CD4-positive, alpha-beta T cell treated with Interleukin-10 for 1 hour (primary cell): ENCODE results near the gene MATCAP1.

Experiments used
- DNase-seq: peaks from one replicate; pipeline ENCODE4 v3.0.0-alpha.2; 2020

The MATCAP1 gene

DNA sequence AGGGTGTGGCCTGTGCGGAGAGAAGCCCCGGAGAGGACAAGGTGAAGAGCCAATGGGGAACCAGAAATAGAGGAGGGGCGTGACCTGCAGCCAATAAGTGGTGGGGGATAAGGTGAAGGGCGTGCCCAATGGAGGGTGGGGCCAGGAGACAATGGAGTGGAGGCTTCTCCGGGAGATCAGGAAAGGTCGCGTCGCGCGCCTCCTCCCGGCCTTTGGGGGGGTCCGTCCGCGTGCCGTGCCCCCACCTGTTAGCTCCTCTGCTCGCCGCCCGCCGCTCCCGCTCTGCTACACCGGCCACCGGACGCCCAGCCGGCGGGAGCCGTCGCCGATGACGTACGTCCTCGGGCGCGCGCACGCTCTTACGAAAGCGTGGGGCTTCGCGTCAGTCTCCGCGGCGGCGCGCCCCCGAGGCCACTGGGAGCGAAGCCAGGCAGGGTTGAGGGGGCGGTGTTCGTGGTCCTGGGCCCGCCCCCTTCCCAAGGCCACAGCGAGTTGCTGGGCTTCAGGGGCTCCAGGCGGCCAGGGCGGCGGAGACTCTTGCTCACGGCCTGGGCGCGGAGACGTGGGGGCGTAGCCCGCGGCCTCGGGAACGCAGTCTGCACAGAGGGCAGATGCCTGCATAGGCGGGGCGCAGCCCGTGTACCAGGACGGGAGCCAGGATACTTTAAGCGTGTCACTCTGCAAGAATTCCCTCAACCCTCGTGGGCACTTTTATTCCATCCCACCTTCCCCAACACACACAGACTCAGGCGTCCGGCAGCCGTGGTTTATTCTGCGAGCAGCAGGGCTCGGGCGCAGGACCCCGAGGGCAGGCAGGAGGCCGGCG is at the start of gene MATCAP1:
Gene MATCAP1 (minus strand): TSS at position 337 of the 826 bp plus-strand sequence. CDS start 3,353 bp downstream, outside the sequence.
- DNase-seq = peak; percentile 98

DNA sequence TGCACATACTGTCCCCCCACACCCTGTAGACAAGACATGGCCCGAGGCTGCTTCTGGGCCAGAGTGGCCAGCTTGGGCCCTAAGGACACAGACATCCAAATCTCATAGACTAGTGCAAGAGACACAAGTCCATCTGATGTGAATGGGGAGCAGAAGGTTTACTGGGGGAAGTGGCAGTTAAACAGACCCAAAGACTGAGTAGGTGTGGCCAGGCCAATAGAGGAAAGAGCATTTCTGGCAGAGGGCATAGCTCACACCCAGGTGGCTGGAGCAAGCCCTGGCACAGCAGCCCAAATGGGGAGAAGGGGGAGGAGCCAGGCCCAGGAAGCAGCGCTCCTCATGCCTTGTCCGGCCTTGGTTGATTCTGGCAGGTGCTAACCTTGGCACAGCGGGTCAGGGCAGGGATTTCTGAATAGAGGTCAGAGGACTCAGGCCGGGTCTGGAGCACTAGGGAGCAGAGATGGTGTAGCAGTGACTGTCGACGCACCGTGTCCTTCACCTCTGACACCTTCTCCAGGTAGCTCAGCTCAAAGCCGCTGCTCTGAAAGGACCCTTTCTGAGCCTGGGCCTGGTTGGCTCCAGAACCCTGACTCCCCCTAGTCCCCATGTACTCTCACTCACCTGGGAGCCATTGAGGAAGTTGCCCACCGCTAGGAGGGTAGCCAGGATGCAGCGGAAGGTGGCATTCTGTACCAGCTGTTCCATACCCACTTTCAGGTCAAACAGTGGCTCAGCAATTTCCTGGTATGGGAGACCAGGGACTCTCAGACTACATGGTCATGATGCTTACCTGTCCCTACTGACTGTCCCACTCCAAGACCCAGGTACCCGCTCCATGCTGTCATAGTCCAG is 47.3 kb upstream of the MATCAP1 start:
- DNase-seq = no peak

DNA sequence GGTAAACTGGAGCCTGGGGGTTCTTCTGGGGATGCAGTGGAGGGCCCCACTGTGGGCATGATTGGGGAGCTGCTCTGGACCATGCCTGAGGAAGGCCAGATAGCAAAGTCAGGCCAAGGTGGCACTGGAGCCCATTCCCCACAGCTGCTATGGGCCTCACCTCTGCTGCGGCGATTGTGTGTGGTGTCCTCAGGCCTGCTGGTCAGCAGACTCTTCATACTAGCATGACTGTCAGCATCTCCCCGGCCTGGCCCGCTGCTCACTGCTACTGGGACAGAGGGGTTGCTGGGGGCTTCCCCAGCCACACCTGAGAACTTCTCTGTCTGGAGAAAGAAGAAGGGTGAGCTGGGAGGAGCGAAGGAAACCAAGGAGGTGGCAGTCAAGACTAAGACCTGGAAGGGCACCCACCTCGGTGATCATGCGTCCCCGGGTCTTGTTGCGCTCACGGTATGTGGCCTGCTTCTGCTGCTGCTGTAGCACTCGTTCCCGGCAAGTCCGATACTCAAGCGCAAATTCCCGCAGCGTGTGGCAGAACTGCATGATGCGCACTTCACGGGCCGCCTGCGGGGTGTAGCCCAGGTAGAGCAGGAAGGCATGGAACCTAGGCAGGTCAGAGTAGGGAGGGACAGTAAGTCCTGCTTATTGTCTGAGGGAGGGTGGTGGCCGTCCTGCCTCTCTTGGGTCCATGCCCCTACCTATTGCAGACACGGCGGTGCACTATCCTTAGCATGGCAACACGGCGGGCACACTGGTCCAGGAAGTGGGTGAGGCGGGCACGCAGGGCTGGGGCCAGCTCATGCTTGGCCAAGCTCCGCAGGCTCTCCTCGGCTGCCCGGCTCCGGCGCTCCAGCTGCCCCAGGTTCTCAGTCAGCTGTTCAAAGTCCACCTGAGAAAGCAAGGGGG is 46.4 kb upstream of the MATCAP1 start:
- DNase-seq = no peak

DNA sequence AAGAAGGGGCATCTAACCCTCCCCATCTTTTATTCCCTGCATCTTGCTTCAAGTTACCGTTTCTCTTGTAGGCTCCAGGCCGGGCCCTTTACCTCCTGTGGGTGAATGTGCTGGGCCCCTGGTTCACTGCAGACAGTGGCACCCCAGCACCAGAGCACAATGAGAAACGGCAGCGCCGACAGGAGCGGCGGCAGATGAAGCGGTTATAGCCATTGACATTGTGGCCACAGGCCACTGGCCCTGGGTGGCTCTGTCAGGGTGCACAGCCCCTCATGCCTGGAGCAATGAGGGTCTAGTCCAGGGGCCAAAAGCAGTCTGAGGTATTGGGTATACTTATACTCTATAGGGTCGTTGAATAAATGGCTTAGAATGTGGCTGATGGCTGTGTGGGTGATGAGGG is 45.1 kb upstream of the MATCAP1 start:
- DNase-seq = no peak

DNA sequence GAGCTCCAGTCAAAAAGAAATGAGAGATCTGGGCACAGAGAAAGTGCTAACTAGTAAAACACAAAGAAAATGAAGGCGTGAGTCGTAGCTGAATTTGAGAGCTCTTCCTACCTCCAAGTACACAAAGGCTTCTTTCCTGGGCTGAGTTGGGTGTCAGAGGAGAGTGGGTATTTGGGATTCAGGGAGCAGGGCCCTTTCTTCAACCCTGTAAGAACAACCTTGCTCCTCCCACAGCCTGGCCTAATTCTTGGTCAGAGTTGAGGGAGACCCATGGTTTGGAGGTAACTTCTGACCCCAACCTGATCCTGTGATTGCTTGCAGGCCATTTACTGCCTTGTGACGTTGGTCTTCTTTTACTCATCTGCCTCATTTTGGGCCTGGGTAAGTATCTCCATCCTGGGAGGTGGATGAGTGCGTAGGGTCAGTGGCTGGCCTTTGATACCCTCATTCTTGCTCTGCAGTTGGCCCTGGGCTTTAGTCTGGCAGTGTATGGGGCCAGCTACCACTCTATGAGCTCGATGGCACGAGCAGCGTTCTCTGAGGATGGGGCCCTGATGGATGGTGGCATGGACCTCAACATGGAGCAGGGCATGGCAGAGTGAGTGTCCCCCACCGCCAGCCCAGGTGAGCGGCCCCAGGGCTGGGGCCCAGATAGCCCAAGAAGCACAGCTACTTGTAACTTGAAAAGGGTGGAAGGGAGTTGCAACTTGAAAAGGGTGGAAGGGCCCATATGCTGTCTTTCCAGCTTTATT is 44.4 kb upstream of the MATCAP1 start:
- DNase-seq = no peak

DNA sequence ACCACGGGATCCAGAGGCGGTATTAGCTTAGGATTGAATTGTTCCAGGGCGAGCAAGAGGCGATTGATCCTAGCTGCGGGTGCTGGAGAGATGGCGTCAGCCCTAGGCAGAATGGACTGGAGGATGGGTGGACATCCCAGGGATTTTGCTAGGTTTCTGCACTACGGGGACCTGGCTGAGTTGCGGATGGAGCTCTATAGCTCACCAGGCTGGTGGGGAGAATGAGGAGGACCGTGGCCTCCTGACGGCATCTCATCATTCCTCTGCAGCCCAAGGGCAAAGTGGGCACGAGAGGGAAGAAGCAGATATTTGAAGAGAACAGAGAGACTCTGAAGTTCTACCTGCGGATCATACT is 43.8 kb upstream of the MATCAP1 start:
- DNase-seq = no peak

DNA sequence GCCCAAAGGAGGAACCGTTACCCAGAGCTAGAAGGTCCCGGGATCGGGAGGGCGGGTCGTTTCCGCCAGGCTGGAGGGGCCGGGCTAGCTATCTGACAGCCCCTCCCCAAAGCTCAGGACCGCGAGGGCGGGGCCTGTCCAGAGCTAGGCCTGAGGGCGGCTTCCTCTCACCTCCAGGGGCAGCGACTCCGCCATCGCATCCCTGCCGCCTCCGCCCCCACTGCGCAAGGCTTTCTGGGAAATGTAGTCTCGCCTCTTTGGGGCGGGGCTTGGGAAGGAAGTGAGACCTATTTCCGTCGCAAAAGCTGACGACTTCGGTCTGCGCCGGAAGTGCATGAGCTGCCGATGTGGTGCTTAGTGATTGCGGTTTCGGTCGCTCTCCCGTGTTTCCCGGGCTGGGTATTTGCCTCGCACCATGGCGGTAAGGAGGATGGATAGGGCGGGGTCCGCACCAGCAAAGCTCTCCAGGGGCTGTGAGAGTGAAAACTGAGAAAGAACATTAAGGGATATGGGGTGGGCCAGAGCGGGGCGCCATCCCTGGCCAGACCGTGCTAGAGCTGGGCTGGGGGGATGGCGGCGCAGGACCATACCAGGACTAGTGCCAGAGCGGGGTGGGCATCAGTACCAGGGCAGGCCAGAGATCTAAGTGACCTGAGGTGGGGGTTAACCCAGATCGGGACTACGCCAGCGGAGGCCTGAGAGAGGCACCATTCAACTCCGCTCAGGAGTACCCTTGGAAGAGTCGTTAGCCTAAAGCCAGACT is 43.2 kb upstream of the MATCAP1 start, which contains the start of gene TMEM208:
Gene TMEM208 (plus strand): TSS at position 327 of the 763 bp plus-strand sequence. CDS start 89 bp downstream, at position 416.
- peak; percentile 99 for DNase-seq

DNA sequence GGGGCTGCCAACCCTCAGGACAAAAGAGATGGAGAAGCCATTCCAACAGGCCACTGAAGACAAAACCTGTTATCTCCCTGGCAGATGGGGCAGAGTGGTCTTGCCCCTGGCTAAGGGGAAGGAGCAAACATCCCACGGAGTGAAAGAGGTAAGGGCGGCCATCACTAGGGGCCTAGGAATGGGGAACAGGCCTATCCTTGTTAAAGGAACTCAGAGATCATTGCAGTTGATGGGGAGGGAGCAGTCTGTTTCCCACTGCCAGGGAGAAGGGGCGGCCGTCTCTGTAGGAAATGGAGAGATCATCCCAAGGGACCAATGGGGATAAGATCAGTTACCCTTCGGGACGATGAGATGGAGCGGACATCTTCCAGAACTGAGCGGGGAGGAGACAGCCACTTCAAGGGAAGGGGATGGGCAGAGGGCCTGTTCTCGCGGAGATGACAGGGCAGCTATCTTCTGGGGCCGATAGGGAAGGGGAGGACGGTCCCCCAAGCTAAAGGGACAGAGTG is 42.6 kb upstream of the MATCAP1 start:
- no peak for DNase-seq

DNA sequence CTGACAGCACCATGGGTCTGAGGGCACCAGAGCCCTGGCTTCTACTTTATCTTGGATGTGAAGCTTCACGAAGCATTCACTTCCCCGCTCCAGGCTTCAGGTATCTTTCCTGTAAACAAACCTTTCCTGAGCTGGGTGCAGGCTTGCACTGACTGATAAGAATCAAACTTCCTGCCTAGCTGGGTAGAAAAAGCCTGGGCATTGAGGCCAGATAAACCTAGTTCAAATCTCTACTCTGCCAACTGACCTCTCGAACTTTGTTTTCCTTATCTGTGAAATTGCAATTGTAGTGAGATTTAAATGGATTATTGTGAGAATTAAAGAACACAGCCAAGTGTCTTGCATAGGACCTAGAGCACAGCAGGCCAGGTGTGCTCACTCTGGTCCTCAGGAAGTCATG is 40.2 kb upstream of the MATCAP1 start:
- DNase-seq = no peak

DNA sequence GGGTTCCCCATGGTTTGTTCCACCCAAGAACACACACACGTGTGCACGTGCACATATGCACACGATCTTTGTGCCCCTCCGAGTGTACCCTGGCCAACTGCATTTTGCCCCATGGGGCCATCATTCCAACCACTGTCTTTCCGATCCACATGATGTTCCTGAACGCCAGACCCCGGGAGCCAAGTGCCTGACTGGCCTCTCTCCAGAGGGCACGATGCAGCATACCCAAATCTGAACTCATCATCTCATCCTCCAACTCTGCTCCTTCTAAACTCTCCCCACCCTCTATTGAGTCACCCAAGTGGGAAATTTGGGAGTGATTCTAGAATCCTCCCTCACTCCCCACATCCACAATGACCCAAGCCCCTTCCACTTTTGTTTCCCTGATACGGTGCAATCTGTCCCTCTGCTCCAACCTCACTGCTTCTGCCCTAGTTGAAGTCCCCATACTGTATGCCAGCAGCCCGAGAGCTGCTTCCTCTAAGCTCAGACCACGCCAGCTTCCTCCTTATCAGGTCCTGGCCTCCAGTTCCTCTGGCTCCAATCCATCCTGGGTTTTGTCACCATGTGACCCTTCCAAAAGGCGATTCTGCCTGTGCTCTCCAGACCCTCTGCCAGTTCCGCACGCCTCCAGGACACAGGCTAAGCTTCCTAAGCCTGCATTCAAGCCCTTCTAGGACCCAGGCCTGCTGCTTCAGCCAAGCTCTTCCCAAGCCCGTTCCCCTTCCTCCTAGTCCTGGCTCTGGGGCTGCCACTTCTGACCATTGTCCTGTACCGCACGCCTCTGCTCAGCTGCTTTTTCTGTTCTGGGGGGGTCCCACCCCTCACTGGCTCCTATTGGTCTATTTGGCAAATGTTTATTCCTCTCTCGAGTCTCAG is 33.1 kb upstream of the MATCAP1 start:
- no peak for DNase-seq

DNA sequence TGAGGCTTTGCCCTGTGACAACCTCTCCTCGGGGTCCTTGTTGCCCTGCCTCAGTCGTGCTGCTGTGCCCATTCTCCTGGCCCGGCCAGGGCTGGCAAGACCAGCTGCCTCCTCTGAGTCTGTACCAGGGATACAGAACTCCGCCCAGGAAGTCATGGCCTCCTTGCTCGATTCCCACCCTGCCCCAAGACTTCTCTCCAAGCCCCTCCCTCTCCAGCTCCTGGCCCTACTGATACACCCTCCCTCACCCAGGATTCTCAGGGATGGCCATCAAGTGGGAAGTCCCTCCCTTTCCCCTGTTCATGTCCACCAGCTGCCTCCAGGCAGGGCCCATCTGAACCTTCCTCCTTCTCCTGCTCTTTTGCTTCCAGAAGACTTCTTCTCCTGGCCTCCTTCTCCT is 31.9 kb upstream of the MATCAP1 start:
- no peak for DNase-seq

DNA sequence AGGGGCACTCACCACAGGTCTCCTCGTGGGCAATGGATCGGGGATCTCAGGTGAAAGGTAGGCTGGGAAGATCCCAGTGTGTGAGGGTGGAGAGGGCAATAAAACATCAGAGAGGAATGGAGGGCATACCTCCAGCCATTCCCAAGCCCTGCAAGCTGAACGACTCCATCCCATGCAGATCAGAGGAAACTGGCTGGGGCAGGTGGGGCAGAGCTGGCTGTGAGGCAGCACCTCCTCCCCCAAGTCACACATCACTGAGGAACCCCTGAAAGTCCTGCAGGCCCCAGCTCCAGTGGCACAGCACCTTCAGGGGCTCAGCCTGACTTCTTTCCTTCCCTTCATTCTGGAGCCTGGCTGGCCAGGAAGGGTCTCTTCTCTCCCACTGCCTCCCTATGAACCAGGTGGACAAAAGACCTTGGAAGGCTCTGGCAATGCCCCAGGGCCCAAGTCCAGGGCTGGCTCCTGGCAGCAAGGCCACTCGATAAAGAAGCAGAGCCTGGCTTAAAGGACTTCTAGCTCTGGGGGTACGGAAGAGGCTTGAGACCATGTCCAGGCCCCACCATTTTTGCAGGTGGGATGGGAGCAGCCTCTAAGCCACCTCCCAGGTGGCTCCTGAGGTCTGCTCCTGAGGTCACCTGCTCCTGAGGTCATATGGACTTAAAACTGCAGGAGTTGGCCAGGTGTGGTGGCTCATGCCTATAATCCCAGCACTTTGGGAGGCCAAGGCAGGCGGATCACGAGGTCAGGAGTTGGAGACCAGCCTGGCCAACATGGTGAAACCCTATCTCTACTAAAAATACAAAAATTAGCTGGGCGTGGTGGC is 29.6 kb upstream of the MATCAP1 start:
- DNase-seq = no peak

DNA sequence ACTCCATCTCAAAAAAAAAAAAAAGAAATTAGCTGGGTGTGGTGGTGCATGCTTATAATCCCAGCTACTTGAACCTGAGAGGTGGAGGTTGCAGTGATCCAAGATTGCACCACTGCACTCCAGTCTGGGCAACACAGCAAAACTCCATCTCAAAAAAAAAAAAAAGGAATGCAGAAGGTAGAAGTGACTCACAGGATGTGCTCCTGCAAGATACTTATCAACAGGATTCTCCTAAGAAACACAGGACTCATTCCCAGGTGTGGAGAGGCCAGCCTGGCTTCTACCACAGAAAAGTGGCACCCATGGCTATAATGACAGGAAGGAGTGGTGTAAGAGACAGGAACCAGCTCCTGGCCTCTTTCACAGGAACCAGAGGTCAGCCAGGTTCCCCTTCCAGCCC is 29.0 kb upstream of the MATCAP1 start:
- no peak for DNase-seq

DNA sequence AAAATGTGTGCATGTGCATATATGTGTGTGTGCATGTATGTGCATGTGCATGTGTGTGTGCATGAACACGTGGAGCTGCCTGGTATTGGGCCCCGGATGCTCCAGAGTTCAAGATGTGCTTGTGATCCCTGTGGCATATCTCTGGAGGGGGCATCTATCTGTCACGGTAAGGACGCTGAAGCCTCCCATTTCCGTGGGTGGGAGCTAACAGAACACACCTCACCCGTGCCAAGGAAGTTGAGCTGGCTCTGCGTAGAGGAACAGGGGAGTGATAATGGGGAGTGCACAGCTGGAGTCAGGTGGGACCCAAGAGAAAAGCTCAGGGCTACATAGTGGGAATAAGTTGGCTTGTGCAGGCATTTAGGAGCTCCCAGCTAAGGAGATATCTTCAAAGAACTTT is 27.9 kb upstream of the MATCAP1 start:
- no peak for DNase-seq

DNA sequence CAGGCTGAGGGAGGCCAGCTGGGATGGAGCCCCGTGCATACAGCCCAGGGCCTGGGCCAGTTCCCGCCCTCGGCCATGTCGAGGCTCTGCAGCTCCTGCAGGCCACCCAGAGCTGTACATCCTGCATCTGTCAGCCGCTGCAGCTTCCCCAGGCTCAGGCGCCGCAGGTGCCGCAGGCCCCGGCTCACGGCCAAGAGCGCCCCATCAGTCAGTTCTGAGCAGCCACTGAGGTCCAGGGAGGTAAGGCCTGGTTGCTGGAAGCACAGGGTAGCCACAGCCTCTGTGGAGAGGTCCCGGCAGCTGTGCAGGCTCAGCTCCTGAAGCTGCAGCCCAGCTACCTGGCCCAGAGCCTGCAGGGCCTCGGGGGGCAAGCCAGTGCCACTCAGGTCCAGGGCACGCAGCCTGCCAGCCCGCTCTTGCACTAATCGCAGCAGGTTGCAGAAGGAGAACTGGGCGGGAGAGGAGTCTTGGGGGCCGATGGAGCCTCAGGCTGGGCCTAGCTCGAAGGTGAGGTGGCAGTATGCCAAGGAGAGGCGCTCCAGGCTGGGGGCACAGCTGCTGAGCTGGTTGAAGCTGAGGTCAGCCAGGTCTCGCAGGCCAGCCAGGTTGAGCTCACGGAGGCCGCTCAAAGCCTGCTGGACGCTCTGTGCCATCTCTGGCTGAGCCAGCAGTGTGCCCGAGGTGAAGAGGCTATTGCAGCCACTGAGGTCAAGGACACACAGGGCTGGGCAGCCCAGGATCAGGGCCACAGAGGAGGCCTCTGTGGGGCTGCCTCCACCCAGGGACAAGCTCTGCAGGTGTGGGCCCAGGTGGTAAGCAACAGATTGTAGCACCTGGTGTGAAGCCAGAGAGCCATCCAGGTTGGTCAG is 26.5 kb upstream of the MATCAP1 start:
- DNase-seq = no peak

DNA sequence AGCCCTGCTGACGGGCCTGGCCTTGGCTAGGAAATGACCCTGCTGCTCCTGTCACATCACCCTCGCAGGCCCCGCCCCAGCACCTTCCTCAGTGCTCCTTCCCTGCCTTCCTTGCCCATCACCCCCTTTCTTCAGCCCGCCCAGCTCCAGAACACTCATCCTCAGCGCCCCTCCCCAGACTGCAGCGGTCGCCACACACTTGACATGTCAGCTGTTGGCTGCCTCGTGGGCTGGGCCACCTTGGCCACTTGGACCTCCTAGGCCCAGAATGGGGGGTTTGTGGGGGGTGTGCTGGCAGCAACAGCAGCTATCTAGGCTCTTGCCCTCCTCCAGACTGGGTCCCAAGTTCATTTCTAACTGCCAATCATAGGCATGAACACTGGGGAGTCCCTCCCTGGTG is 25.8 kb upstream of the MATCAP1 start:
- no peak for DNase-seq

DNA sequence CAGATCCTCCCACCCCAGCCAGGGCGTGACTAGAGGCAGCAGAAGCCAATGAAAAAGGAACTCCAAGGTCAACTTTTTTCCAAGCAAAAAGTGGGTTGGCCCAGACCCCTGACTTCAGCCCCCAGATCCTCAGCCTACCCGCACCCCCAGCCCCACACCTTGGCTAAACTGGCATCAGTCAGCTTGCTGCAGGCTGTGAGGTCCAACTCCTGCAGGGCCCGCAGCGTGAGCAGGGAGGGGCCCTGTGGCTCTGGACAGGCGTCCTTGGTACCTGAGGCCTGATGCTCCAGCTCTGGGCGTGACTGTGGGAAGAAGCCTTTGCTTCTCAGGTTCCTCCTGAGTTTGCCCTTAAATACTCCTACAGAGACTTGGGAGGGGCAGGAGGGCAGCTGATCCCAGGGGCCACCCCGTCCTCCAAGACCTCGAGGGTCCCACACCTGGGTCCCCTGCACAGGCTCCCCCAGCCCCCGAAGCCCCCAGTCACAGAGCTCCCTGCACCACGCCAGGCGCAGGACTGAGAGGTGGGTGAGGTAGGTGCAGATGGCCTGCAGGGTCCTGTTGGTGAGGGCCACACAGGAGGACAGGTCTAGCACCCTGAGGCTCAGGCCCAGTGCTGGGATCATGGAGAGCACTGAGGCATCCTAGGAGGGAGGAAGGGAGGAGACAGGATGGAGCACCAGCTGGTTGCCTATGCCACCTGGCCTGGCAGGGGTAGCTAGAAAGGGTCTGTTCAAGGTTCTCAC is 24.6 kb upstream of the MATCAP1 start:
- DNase-seq = no peak
